ENCODE results near the gene SNAP25.

The SNAP25 gene

GRCh38 chr20:10339609-10340008, 121.0 kb downstream of the SNAP25 start:
- DNase-seq, result no peak

GRCh38 chr20:10342152-10342551, 123.5 kb downstream of the SNAP25 start:
- no peak for DNase-seq

GRCh38 chr20:10344953-10345352, 126.3 kb downstream of the SNAP25 start:
- DNase-seq, result no peak

- DNase-seq, result no peak
Observed at GRCh38 chr20:10347086-10347880, 128.7 kb downstream of the SNAP25 start.

GRCh38 chr20:10349118-10349517, 130.5 kb downstream of the SNAP25 start:
- no peak for DNase-seq

- no peak for DNase-seq
Observed at GRCh38 chr20:10350188-10350842, 131.7 kb downstream of the SNAP25 start.

- no peak for DNase-seq
Observed at GRCh38 chr20:10352934-10353824, 134.5 kb downstream of the SNAP25 start.

- no peak for DNase-seq
Observed at GRCh38 chr20:10356628-10357027, 138.0 kb downstream of the SNAP25 start.

Measured in AML-193 (cell line).